ENCODE measurements around the gene RHOBTB3. TPM values are rescaled to one million over a fixed set of nuclear protein-coding genes. Genes with fewer than 3 reads are reported as not detected.

RHOBTB3 gene
- 111 and 213 TPM in 2 replicates for total RNA-seq

GRCh38 chr5:95730730-95731570, at the start of gene RHOBTB3:
TSS of gene RHOBTB3 (plus strand) at chr5:95731336. CDS start at chr5:95731683, 347 bp downstream.

GRCh38 chr5:95682891-95683290, 48.2 kb upstream of the RHOBTB3 start, which contains the start of gene SPATA9:
TSS of gene SPATA9 (minus strand) at chr5:95682991. CDS start at chr5:95682854, 137 bp downstream.

GRCh38 chr5:95822542-95823181, 91.5 kb downstream of the RHOBTB3 start, which contains the start of gene GLRX:
TSS of gene GLRX (minus strand) at chr5:95822726. CDS start at chr5:95822662, 64 bp downstream.

Other genes with a start within 250 kb of the RHOBTB3 start
- gene SKIC3, start 176.4 kb upstream of the RHOBTB3 start, total RNA-seq: 176 and 201 TPM in 2 replicates
- 13.0 and 14.1 TPM in 2 replicates for gene ARSK, start 176.2 kb upstream of the RHOBTB3 start, total RNA-seq
- 0.27 and 0.29 TPM in 2 replicates for gene GPR150, start 111.2 kb upstream of the RHOBTB3 start, total RNA-seq
- 1.2 and 1.7 TPM in 2 replicates for gene RFESD, start 84.6 kb upstream of the RHOBTB3 start, total RNA-seq
- gene SPATA9, start 48.3 kb upstream of the RHOBTB3 start, total RNA-seq: not detected in 2 replicates
- 8.3 and 15.6 TPM in 2 replicates for gene GLRX, start 91.4 kb downstream of the RHOBTB3 start, total RNA-seq
- gene ELL2, start 230.5 kb downstream of the RHOBTB3 start, total RNA-seq: 36.7 and 43.5 TPM in 2 replicates